Smooth muscle cell (in vitro differentiated cells): ENCODE results near the gene TNFRSF14. TPM values are rescaled to one million over a fixed set of nuclear protein-coding genes. Genes with fewer than 3 reads are reported as not detected.

Experiments used
- DNase-seq: peaks from one replicate; lab custom pipeline; 2025; ENCODE audit not compliant: unreplicated experiment; lab: John Stamatoyannopoulos, UW
- H2AFZ ChIP-seq: fragments of 200-600 bp; sonication (generic); 2 replicates; pipeline ENCODE4 v1.6.0; 2016; ENCODE audit warnings: antibody characterized with exemption, low read depth, mild to moderate bottlenecking
- H3F3A ChIP-seq: fragments of 200-600 bp; sonication (generic); 2 replicates; pipeline ENCODE4 v1.6.0; 2017; ENCODE audit warnings: antibody characterized with exemption, low read depth
- H3K27ac ChIP-seq: fragments of 200-600 bp; sonication (generic); 2 replicates; pipeline ENCODE4 v1.5.1; 2016; ENCODE audit warnings: low read depth, mild to moderate bottlenecking
- H3K27me3 ChIP-seq: fragments of 200-600 bp; sonication (generic); 2 replicates; pipeline ENCODE4 v1.6.1; 2016; ENCODE audit warnings: low read depth, mild to moderate bottlenecking
- H3K36me3 ChIP-seq: fragments of 200-600 bp; sonication (generic); 2 replicates; pipeline ENCODE4 v1.5.1; 2016; ENCODE audit warnings: low read depth
- H3K4me1 ChIP-seq: fragments of 200-600 bp; sonication (generic); 2 replicates; pipeline ENCODE4 v1.5.1; 2016; ENCODE audit warnings: low read depth
- H3K4me2 ChIP-seq: fragments of 200-600 bp; sonication (generic); 2 replicates; pipeline ENCODE4 v1.6.0; 2016; ENCODE audit warnings: mild to moderate bottlenecking
- H3K4me3 ChIP-seq: fragments of 200-600 bp; sonication (generic); 2 replicates; pipeline ENCODE4 v1.5.1; 2016; ENCODE audit warnings: mild to moderate bottlenecking
- H3K79me2 ChIP-seq: fragments of 200-600 bp; sonication (generic); 2 replicates; pipeline ENCODE4 v1.6.0; 2016; ENCODE audit warnings: low read depth, mild to moderate bottlenecking
- H3K9ac ChIP-seq: fragments of 200-600 bp; sonication (generic); 2 replicates; pipeline ENCODE4 v1.6.0; 2016; ENCODE audit warnings: low read depth
- H3K9me3 ChIP-seq: fragments of 200-600 bp; sonication (generic); replicated peaks from 2 replicates; pipeline ENCODE4 v1.5.1; 2016; ENCODE audit warnings: low read depth
- H4K20me1 ChIP-seq: fragments of 200-600 bp; sonication (generic); 2 replicates; pipeline ENCODE4 v1.6.0; 2016; ENCODE audit warnings: low read depth
- CTCF ChIP-seq: fragments of 200-600 bp; sonication (generic); IDR thresholded peaks from 2 replicates; pipeline ENCODE4 v1.5.1; 2017; ENCODE audit warnings: borderline replicate concordance, mild to moderate bottlenecking, antibody characterized with exemption; ENCODE audit not compliant: insufficient read depth, poor library complexity, severe bottlenecking
- WGBS: methylation state at CpG from one replicate; pipeline ENCODE4 v1.1.7; 2016; ENCODE audit warnings: low lambda C conversion rate; 5-methylcytosine and 5-hydroxymethylcytosine counted together
- polyA plus RNA-seq: library from polyadenylated mRNA; unstranded; fragments of >200 nt; fragmentation: Nextera tagmentation; extraction: Ambion mirVana; gene quantifications from 2 replicates; pipeline ENCODE4 v1.2.1, GENCODE V29; 2016
- total RNA-seq: library from RNA; depleted of rRNA; stranded (reverse); fragments of >200 nt; gene quantifications from 2 replicates; pipeline ENCODE4 v1.2.3, GENCODE V29; 2014

TNFRSF14 gene
- total and polyA plus RNA-seq, 2 experiments from 2014 or later, result not detected

GRCh38 chr1:2535981-2536380 is 20.2 kb upstream of the TNFRSF14 start:
- no peak overlapping the region for H3K27ac ChIP-seq
- WGBS, result 89% methylated on average over 9 of the region's 9 CpGs
- peaks cover 38% of the 10 kb centered on the region for H3K4me1 ChIP-seq
- no peaks in the 10 kb centered on the region for H3K36me3 ChIP-seq
- no peaks in the 10 kb centered on the region for H3F3A ChIP-seq
- H3K9ac ChIP-seq, result no peak overlapping the region
- H4K20me1 ChIP-seq, result no peaks in the 10 kb centered on the region
- no peak overlapping the region for H3K4me2 ChIP-seq
- H3K4me3 ChIP-seq, result no peak overlapping the region
- H2AFZ ChIP-seq, result no peak overlapping the region
- H3K27me3 ChIP-seq, result peaks cover 23% of the 10 kb centered on the region
- TF ChIP-seq CTCF, result no peak
- H3K79me2 ChIP-seq, result no peaks in the 10 kb centered on the region
- H3K9me3 ChIP-seq, result no peaks in the 10 kb centered on the region
- DNase-seq, result no peak

GRCh38 chr1:2537784-2538115 is 18.4 kb upstream of the TNFRSF14 start:
- H3K4me1 ChIP-seq, result peaks cover 39% of the 10 kb centered on the region
- no peak overlapping the region for H3K9ac ChIP-seq
- no peak overlapping the region for H3K27ac ChIP-seq
- no peak overlapping the region for H2AFZ ChIP-seq
- no peaks in the 10 kb centered on the region for H3F3A ChIP-seq
- H3K4me2 ChIP-seq, result no peak overlapping the region
- no peaks in the 10 kb centered on the region for H3K79me2 ChIP-seq
- H3K4me3 ChIP-seq, result no peak overlapping the region
- no peak for TF ChIP-seq CTCF
- H4K20me1 ChIP-seq, result no peaks in the 10 kb centered on the region
- H3K36me3 ChIP-seq, result no peaks in the 10 kb centered on the region
- DNase-seq, result no peak
- whole genome bisulfite sequencing, result 70% methylated on average over 9 of the region's 9 CpGs
- H3K27me3 ChIP-seq, result peaks cover 8% of the 10 kb centered on the region
- H3K9me3 ChIP-seq, result no peaks in the 10 kb centered on the region

GRCh38 chr1:2538376-2538775 is 17.8 kb upstream of the TNFRSF14 start:
- H3F3A ChIP-seq, result no peaks in the 10 kb centered on the region
- no peaks in the 10 kb centered on the region for H3K9me3 ChIP-seq
- H3K36me3 ChIP-seq, result no peaks in the 10 kb centered on the region
- no peak overlapping the region for H3K27ac ChIP-seq
- H3K4me1 ChIP-seq, result peaks cover 39% of the 10 kb centered on the region
- no peak overlapping the region for H3K4me3 ChIP-seq
- peaks cover 3% of the 10 kb centered on the region for H3K27me3 ChIP-seq
- no peak for TF ChIP-seq CTCF
- DNase-seq, result no peak
- WGBS, result 76% methylated on average over 4 of the region's 4 CpGs
- no peak overlapping the region for H3K9ac ChIP-seq
- no peaks in the 10 kb centered on the region for H3K79me2 ChIP-seq
- H2AFZ ChIP-seq, result no peak overlapping the region
- H4K20me1 ChIP-seq, result no peaks in the 10 kb centered on the region
- H3K4me2 ChIP-seq, result no peak overlapping the region

- H3K27me3 ChIP-seq, result peaks cover 3% of the 10 kb centered on the region
- DNase-seq, result no peak
Measured at GRCh38 chr1:2538872-2539271, 17.3 kb upstream of the TNFRSF14 start.

More at GRCh38 chr1:2538872-2539271, 17.3 kb upstream of the TNFRSF14 start:
- Histone ChIP-seq H4K20me1 (no peaks in the 10 kb centered on the region), H3K4me3 (no peak overlapping the region), H3K79me2 (no peaks in the 10 kb centered on the region), H3K4me1 (peaks cover 39% of the 10 kb centered on the region), H3K9ac (no peak overlapping the region), H3K36me3 (no peaks in the 10 kb centered on the region), H3F3A (no peaks in the 10 kb centered on the region), H3K9me3 (no peaks in the 10 kb centered on the region), H3K27ac (no peak overlapping the region), H2AFZ (no peak overlapping the region), H3K4me2 (no peak overlapping the region)
- WGBS, result 95% methylated on average over 8 of the region's 8 CpGs
- TF ChIP-seq CTCF, result no peak
